Heart left ventricle (tissue), 16 donors: ENCODE measurements around the gene KLHL18. TPM values are rescaled to one million over a fixed set of nuclear protein-coding genes. Genes with fewer than 3 reads are reported as not detected.

ENCODE experiments used
- ATAC-seq, 4 donors: fragments of 200-7000 bp; cut with Tn5 transposase; one replicate each; pipeline ENCODE4 v1.9.1; 2020 to 2022; ENCODE audit warnings: moderate library complexity in 4 of 4, mild to moderate bottlenecking in 3 of 4, moderate number of reproducible peaks in 1 of 4
- DNase-seq, 5 donors: peaks; one replicate each; pipeline ENCODE4 v3.0.0-alpha.2; 2020
- H3K27ac ChIP-seq, 12 donors: fragments of 200-600 bp; sonication (generic) in 4 of 12; one replicate each; pipeline versions ENCODE4 v1.5.0 to v1.8.0; 2016 to 2022; ENCODE audit warnings: mild to moderate bottlenecking in 2 of 12
- H3K27me3 ChIP-seq, 9 donors: fragments of 200-600 bp; sonication (generic) in 2 of 9; one replicate each; pipeline versions ENCODE4 v1.5.1 to v1.8.0; 2016 to 2022; ENCODE audit warnings: mild to moderate bottlenecking in 3 of 9
- H3K36me3 ChIP-seq, 9 donors: fragments of 200-600 bp; sonication (generic) in 2 of 9; one replicate each; pipeline versions ENCODE4 v1.5.0 to v1.8.0; 2018 to 2022; ENCODE audit warnings: mild to moderate bottlenecking in 2 of 9
- H3K4me1 ChIP-seq, 12 donors: fragments of 200-600 bp; sonication (generic) in 4 of 12; one replicate each; pipeline versions ENCODE4 v1.5.0 to v1.8.0; 2016 to 2022; ENCODE audit warnings: mild to moderate bottlenecking in 3 of 12
- H3K4me3 ChIP-seq, 12 donors: fragments of 200-600 bp; sonication (generic) in 4 of 12; one replicate each; pipeline versions ENCODE4 v1.5.0 to v1.8.0; 2017 to 2022; ENCODE audit warnings: mild to moderate bottlenecking in 9 of 12, moderate library complexity in 4 of 12
- H3K9me3 ChIP-seq, 12 donors: fragments of 200-600 bp; sonication (generic) in 4 of 12; one replicate each; pipeline versions ENCODE4 v1.5.0 to v1.8.0; 2016 to 2022; ENCODE audit warnings: mild to moderate bottlenecking in 1 of 12
- POLR2A ChIP-seq, 2 donors: fragments of 450-650 bp; IDR thresholded peaks; one replicate each; pipeline ENCODE4 v1.6.1; 2017; ENCODE audit warnings: antibody characterized with exemption in 2 of 2, mild to moderate bottlenecking in 2 of 2, moderate library complexity in 2 of 2
- WGBS, 4 donors: extraction: QIAGEN DNeasy Blood & Tissue Kit in 2 of 4; methylation state at CpG; one replicate each; pipeline versions ENCODE4 v1.1.5 to v1.1.7; 2013 to 2018; 5-methylcytosine and 5-hydroxymethylcytosine counted together
- intact Hi-C, 10 donors: fragments of 100-400 bp; cut with DNase I; formaldehyde crosslinking; loops; one replicate each; pipeline versions ENCODE4 v1.11.1 to v1.14.2; 2022
- polyA plus RNA-seq, 2 donors: library from polyadenylated mRNA; stranded (reverse); fragments of 200-250 nt; gene quantifications; one replicate each; pipeline ENCODE4 v1.2.3, GENCODE V29; 2013
- total RNA-seq, 9 donors: library from RNA; depleted of rRNA in 2 of 9; stranded (reverse); fragments of >200 nt in 2 of 9; fragmentation: NEBNext Ultra II Directional in 3 of 9; extraction: Animal tissue kit (Norgen Biotek cat#: 25700) in 3 of 9; gene quantifications; one replicate each; pipeline versions ENCODE4 v1.1.0 to v1.2.4, GENCODE V29; 2016 to 2023
- TF ChIP-seq, protein P1 (sequence below), 12 donors: fragments of 200-600 bp; sonication (generic) in 4 of 12; IDR thresholded peaks; one replicate each; pipeline versions ENCODE4 v1.5.0 to v1.8.0; 2018 to 2022; ENCODE audit warnings: antibody characterized with exemption in 12 of 12, mild to moderate bottlenecking in 5 of 12
- donor health status: ischemic (EF 13 %, LVEDD 7.1; RV severe dilation, severe dysfunction).
- donor health status: healthy with polysubstance abuse.
- donor health status: DM: no; HTN: yes; CAD: no.
- donor health status: DM: no; HTN: no; CAD: no.
- donor health status: ischemic (EF 25% LVEDD 6.9; RV normal size, moderate dysfunction).
- donor health status: ischemic (EF 25% LVEDD 5.7; RV mildly dilated, moderate dysfunction).
- donor health status: healthy.
- donor health status: DM: yes; HTN: yes; CAD: no.
- donor health status: ischemic (EF 35%, LVEDD 5.7; RV mildly dilated, moderate dysfunction).
- donor health status: nonischemic (EF 11% LVEDD 7.7; RV severe dilation, severe dysfunction).
- donor health status: DM: yes; HTN: yes; CAD: no.
- donor health status: PGD.
- donor health status: ischemic (EF 29% LVEDD 5.4; RV normal size, mild dysfunction).
- donor health status: nonischemic (EF 23%, LVEDD 6.1; RV moderate dilation, normal function).

Gene KLHL18
- total and polyA plus RNA-seq, 11 donors, result 15.2 to 109 (median 45.9) TPM

- Histone ChIP-seq H3K36me3 (peaks cover 0 to 100% (median 97%) of the 10 kb centered on the region in 9 donors), H3K27ac (no peak overlapping the region), H3K27me3 (no peaks in the 10 kb centered on the region), H3K4me1 (no peaks in the 10 kb centered on the region), H3K9me3 (no peaks in the 10 kb centered on the region), H3K4me3 (no peak overlapping the region)
- TF ChIP-seq POLR2A (IDR thresholded peaks at IDR 0.05), result no peak
- TF ChIP-seq, protein P1, sequence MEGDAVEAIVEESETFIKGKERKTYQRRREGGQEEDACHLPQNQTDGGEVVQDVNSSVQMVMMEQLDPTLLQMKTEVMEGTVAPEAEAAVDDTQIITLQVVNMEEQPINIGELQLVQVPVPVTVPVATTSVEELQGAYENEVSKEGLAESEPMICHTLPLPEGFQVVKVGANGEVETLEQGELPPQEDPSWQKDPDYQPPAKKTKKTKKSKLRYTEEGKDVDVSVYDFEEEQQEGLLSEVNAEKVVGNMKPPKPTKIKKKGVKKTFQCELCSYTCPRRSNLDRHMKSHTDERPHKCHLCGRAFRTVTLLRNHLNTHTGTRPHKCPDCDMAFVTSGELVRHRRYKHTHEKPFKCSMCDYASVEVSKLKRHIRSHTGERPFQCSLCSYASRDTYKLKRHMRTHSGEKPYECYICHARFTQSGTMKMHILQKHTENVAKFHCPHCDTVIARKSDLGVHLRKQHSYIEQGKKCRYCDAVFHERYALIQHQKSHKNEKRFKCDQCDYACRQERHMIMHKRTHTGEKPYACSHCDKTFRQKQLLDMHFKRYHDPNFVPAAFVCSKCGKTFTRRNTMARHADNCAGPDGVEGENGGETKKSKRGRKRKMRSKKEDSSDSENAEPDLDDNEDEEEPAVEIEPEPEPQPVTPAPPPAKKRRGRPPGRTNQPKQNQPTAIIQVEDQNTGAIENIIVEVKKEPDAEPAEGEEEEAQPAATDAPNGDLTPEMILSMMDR (IDR thresholded peaks at IDR 0.05), result no peak
- no peak for DNase-seq
- intact Hi-C loops, result loop anchor here in 1 of 10 donors (10.0 kb wide), 1 partner anchor 425 kb away; no protein-coding TSS in a partner anchor
- WGBS, 4 donors, result 88 to 98% (median 93%) methylated on average over 2 of the region's 2 CpGs
- ATAC-seq, result no peak
Observed at GRCh38 chr3:47339951-47340350, 57.2 kb downstream of the KLHL18 start.

- H3K27ac ChIP-seq, result no peak overlapping the region
- intact Hi-C loops, result loop anchor here in 1 of 10 donors (10.0 kb wide), 1 partner anchor 426 kb away; no protein-coding TSS in a partner anchor
Observed at GRCh38 chr3:47340866-47341265, 58.1 kb downstream of the KLHL18 start.

GRCh38 chr3:47342151-47342550, 59.4 kb downstream of the KLHL18 start:
- 90 to 95% (median 93%) methylated on average over 2 of the region's 2 CpGs for WGBS, 4 donors
- Histone ChIP-seq H3K27me3 (no peaks in the 10 kb centered on the region), H3K36me3 (peaks cover 0 to 89% (median 81%) of the 10 kb centered on the region in 9 donors), H3K4me3 (no peak overlapping the region), H3K27ac (no peak overlapping the region), H3K9me3 (no peaks in the 10 kb centered on the region), H3K4me1 (peaks cover 0 to 16% (median 0%) of the 10 kb centered on the region in 12 donors)
- TF ChIP-seq POLR2A (IDR thresholded peaks at IDR 0.05), result no peak
- TF ChIP-seq, protein P1 (IDR thresholded peaks at IDR 0.05), result no peak
- no peak for ATAC-seq
- no peak for DNase-seq
- intact Hi-C loops, result loop anchor here in 1 of 10 donors (10.0 kb wide), 1 partner anchor 427 kb away; no protein-coding TSS in a partner anchor

More at GRCh38 chr3:47340866-47341265, 58.1 kb downstream of the KLHL18 start:
- no peak for TF ChIP-seq POLR2A (IDR thresholded peaks at IDR 0.05)
- TF ChIP-seq, protein P1 (IDR thresholded peaks at IDR 0.05), result no peak
- no peak for ATAC-seq
- DNase-seq, result no peak
- Histone ChIP-seq H3K4me3 (no peak overlapping the region), H3K4me1 (peaks cover 0 to 3% (median 0%) of the 10 kb centered on the region in 12 donors), H3K27me3 (no peaks in the 10 kb centered on the region), H3K36me3 (peaks cover 0 to 100% (median 94%) of the 10 kb centered on the region in 9 donors), H3K9me3 (no peaks in the 10 kb centered on the region)
- 91 to 94% (median 93%) methylated on average over 2 of the region's 2 CpGs for WGBS, 4 donors

DNA sequence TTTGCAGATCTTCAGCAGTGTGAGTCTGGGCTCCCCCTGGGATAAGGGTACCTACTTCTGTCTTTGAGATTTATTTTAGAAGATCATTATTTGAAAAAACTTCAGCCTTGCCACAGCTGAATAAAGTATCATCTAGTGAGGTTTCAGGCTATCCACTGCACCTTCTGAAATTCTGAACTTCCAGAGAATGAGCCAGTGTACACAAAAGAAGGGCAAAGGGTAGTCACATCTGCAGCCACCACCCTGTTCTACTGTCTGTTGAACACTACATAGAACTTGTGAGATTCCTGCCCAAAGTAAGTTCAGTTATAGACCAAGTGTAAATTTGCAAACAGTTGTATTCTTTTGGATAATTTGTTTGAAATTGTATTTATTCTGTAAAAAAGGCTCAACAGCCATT, 60.1 kb downstream of the KLHL18 start:
- no peak for ATAC-seq
- TF ChIP-seq POLR2A (IDR thresholded peaks at IDR 0.05), result no peak
- TF ChIP-seq, protein P1 (IDR thresholded peaks at IDR 0.05), result no peak
- Histone ChIP-seq H3K9me3 (no peaks in the 10 kb centered on the region), H3K27ac (no peak overlapping the region), H3K4me3 (no peak overlapping the region), H3K4me1 (peaks cover 0 to 22% (median 0%) of the 10 kb centered on the region in 12 donors), H3K36me3 (peaks cover 0 to 82% (median 75%) of the 10 kb centered on the region in 9 donors), H3K27me3 (no peaks in the 10 kb centered on the region)
- intact Hi-C loops, result loop anchor here in 1 of 10 donors (10.0 kb wide), 1 partner anchor 428 kb away; no protein-coding TSS in a partner anchor
- no peak for DNase-seq
